ENCODE results near the gene SPAG17. TPM values are rescaled to one million over a fixed set of nuclear protein-coding genes. Genes with fewer than 3 reads are reported as not detected.
A peak's percentile ranks its signal among the peaks of the same experiment; 100 is the strongest.

SPAG17 gene
- total RNA-seq, 1 donor from 2014 or later, result 1.2 TPM

DNA sequence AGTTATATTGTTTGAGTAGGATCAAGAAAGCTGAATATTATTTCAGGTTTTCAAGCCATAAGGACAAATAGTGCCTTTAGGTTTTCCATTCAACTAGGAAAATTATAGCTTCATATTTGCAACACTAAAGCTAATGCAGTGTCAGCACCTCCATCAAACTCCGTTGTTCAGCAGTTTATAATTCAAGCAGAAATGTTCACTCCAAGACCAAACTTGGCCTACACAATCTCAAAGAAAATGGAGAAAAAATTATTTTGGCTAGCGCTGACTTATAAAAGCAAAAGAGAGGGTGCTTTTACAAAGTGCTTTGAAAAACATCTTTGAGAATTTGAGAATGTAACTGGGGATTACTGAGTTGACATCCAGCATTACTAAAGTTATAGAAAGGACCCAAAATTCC, 1.4 kb downstream of the SPAG17 start:
- no peak overlapping the region for H3K4me3 ChIP-seq (ENCODE audit: low read depth, low read length)
- no peak for DNase-seq (ENCODE audit: low read depth)
- no peak for TF ChIP-seq CTCF (conservative IDR thresholded peaks at IDR 0.05; ENCODE audit: low read depth, low read length)

GRCh38 chr1:118177998-118178397, 7.0 kb downstream of the SPAG17 start:
- DNase-seq (ENCODE audit: low read depth), result no peak
- TF ChIP-seq CTCF (conservative IDR thresholded peaks at IDR 0.05; ENCODE audit: low read depth, low read length), result no peak
- H3K4me3 ChIP-seq (ENCODE audit: low read depth, low read length), result no peak overlapping the region

GRCh38 chr1:118169016-118169415, 16.0 kb downstream of the SPAG17 start:
- TF ChIP-seq CTCF (conservative IDR thresholded peaks at IDR 0.05; ENCODE audit: low read depth, low read length), result no peak
- DNase-seq (ENCODE audit: low read depth), result no peak
- H3K4me3 ChIP-seq (ENCODE audit: low read depth, low read length), result no peak overlapping the region

- DNase-seq (ENCODE audit: low read depth), result no peak
- no peak overlapping the region for H3K4me3 ChIP-seq (ENCODE audit: low read depth, low read length)
- TF ChIP-seq CTCF (conservative IDR thresholded peaks at IDR 0.05; ENCODE audit: low read depth, low read length), result no peak
Observed at GRCh38 chr1:118160806-118161205, 24.2 kb downstream of the SPAG17 start.

GRCh38 chr1:118159569-118159968, 25.5 kb downstream of the SPAG17 start:
- DNase-seq (ENCODE audit: low read depth), result peak; percentile 39
- H3K4me3 ChIP-seq (ENCODE audit: low read depth, low read length), result peak overlapping the region; percentile 8
- TF ChIP-seq CTCF (conservative IDR thresholded peaks at IDR 0.05; ENCODE audit: low read depth, low read length), result no peak

- no peak for TF ChIP-seq CTCF (conservative IDR thresholded peaks at IDR 0.05; ENCODE audit: low read depth, low read length)
- H3K4me3 ChIP-seq (ENCODE audit: low read depth, low read length), result no peak overlapping the region
- peak; percentile 67 for DNase-seq (ENCODE audit: low read depth)
Observed at GRCh38 chr1:118158924-118159323, 26.1 kb downstream of the SPAG17 start.

DNA sequence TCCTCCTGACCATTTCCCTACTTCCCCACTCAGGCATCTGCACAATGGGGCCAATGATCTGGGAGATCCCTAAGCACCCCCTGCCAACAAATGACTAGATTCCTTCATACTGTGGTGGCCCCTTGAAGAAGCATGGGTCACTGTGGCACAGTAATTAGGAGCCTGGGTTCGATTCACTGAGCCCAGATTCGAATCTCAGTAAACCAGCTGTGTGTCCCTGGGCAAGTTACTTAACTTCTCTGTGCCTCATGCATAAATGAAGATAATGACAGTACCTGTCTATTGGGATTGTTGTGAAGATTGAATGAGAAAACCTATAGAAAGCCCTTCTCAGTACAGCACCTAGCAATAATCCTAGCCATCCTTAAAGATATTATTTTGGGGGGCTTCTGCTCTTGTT, 27.5 kb downstream of the SPAG17 start:
- H3K4me3 ChIP-seq (ENCODE audit: low read depth, low read length), result no peak overlapping the region
- TF ChIP-seq CTCF (conservative IDR thresholded peaks at IDR 0.05; ENCODE audit: low read depth, low read length), result no peak
- no peak for DNase-seq (ENCODE audit: low read depth)

Data from epithelial cell of proximal tubule (primary cell).